CD14-positive monocyte (primary cell): Measurements from ENCODE around the gene MDN1. TPM values are rescaled to one million over a fixed set of nuclear protein-coding genes. Genes with fewer than 3 reads are reported as not detected.
A peak's percentile ranks its signal among the peaks of the same experiment; 100 is the strongest.

Experiments
- DNase-seq, 3 donors: peaks; one replicate each; pipeline ENCODE4 v3.0.0-alpha.2; 2011 to 2022
- H2AFZ ChIP-seq: 2 replicates; pipeline ENCODE4 v1.6.0; 2012; ENCODE audit warnings: mild to moderate bottlenecking, low read depth, low read length, inconsistent platforms; ENCODE audit not compliant: insufficient read depth, poor library complexity, severe bottlenecking
- H3K27ac ChIP-seq, 2 donors: 1 replicate in 1 of 2; 2 replicates in 1 of 2; pipeline ENCODE4 v1.5.1; 2012 to 2013; ENCODE audit warnings: low read length in 2 of 2, control low read depth in 1 of 2, inconsistent platforms in 1 of 2, low read depth in 1 of 2, mild to moderate bottlenecking in 1 of 2
- H3K27me3 ChIP-seq, 2 donors: one replicate each; pipeline versions ENCODE4 v1.6.0 to v1.6.1; 2011 to 2013; ENCODE audit warnings: low read length in 2 of 2; ENCODE audit not compliant: control insufficient read depth in 2 of 2, insufficient read depth in 2 of 2
- H3K36me3 ChIP-seq, 2 donors: replicated peaks in 1 of 2; 1 replicate in 1 of 2; 2 replicates in 1 of 2; pipeline versions ENCODE4 v1.5.1 to v1.6.1; 2012 to 2013; ENCODE audit warnings: low read length in 2 of 2, control low read depth in 1 of 2, inconsistent platforms in 1 of 2, mild to moderate bottlenecking in 1 of 2; ENCODE audit not compliant: insufficient read depth in 2 of 2, control insufficient read depth in 1 of 2
- H3K4me1 ChIP-seq, 2 donors: 1 replicate in 1 of 2; 2 replicates in 1 of 2; pipeline versions ENCODE4 v1.5.1 to v1.6.1; 2012 to 2013; ENCODE audit warnings: low read length in 2 of 2, control low read depth in 1 of 2, inconsistent platforms in 1 of 2, mild to moderate bottlenecking in 1 of 2, moderate library complexity in 1 of 2; ENCODE audit not compliant: insufficient read depth in 2 of 2, control insufficient read depth in 1 of 2
- H3K4me2 ChIP-seq: replicated peaks from 2 replicates; pipeline ENCODE3; 2012; ENCODE audit warnings: low read length, moderate library complexity, mild to moderate bottlenecking; ENCODE audit not compliant: poor library complexity, severe bottlenecking; ENCODE audit errors: extremely low read depth
- H3K4me3 ChIP-seq, 3 experiments: fragments of 200-600 bp in 1 of 3; sonication (generic) in 1 of 3; replicated peaks in 1 of 3; 1 replicate in 2 of 3; 2 replicates in 1 of 3; pipeline ENCODE4 v1.5.1; 2011 to 2013; ENCODE audit warnings: low read length in 3 of 3, mild to moderate bottlenecking in 3 of 3, control low read depth in 2 of 3, low read depth in 2 of 3, inconsistent platforms in 1 of 3, moderate library complexity in 1 of 3
- H3K79me2 ChIP-seq: 2 replicates; pipeline ENCODE4 v1.6.0; 2012; ENCODE audit warnings: mild to moderate bottlenecking, control low read depth, inconsistent platforms, low read length, moderate library complexity; ENCODE audit not compliant: insufficient read depth
- H3K9ac ChIP-seq: 2 replicates; pipeline ENCODE4 v1.6.0; 2017; ENCODE audit warnings: low read length, mild to moderate bottlenecking; ENCODE audit not compliant: insufficient read depth, poor library complexity, severe bottlenecking
- H3K9me3 ChIP-seq, 2 donors: replicated peaks in 1 of 2; 1 replicate in 1 of 2; 2 replicates in 1 of 2; pipeline versions ENCODE4 v1.5.1 to v1.6.1; 2012 to 2013; ENCODE audit warnings: low read length in 2 of 2, control low read depth in 1 of 2; ENCODE audit not compliant: control insufficient read depth in 1 of 2, insufficient read depth in 1 of 2
- H4K20me1 ChIP-seq: 2 replicates; pipeline ENCODE4 v1.6.0; 2012; ENCODE audit warnings: mild to moderate bottlenecking, low read length, control low read depth, moderate library complexity; ENCODE audit not compliant: insufficient read depth
- H3K27ac Mint-ChIP-seq, 7 donors: one replicate each; pipeline ENCODE4 v1.8.0; 2020; ENCODE audit warnings: mild to moderate bottlenecking in 7 of 7, mixed read lengths in 7 of 7, moderate library complexity in 6 of 7, inconsistent platforms in 2 of 7
- H3K27me3 Mint-ChIP-seq, 3 donors: one replicate each; pipeline ENCODE4 v1.8.0; 2021 to 2022; ENCODE audit warnings: low read depth in 3 of 3, mild to moderate bottlenecking in 3 of 3, mixed read lengths in 3 of 3, moderate library complexity in 3 of 3, inconsistent platforms in 1 of 3
- H3K36me3 Mint-ChIP-seq, 2 donors: one replicate each; pipeline ENCODE4 v1.8.0; 2020; ENCODE audit warnings: mixed read lengths in 2 of 2, inconsistent platforms in 1 of 2, mild to moderate bottlenecking in 1 of 2
- H3K4me1 Mint-ChIP-seq: one replicate; pipeline ENCODE4 v1.8.0; 2020; ENCODE audit warnings: mild to moderate bottlenecking, mixed read lengths
- H3K4me3 Mint-ChIP-seq, 2 donors: one replicate each; pipeline ENCODE4 v1.8.0; 2020; ENCODE audit warnings: mild to moderate bottlenecking in 2 of 2, mixed read lengths in 2 of 2, moderate library complexity in 1 of 2
- H3K9me3 Mint-ChIP-seq, 7 donors: one replicate each; pipeline ENCODE4 v1.8.0; 2020 to 2022; ENCODE audit warnings: mixed read lengths in 7 of 7, mild to moderate bottlenecking in 6 of 7, moderate library complexity in 6 of 7, inconsistent platforms in 2 of 7
- CTCF ChIP-seq: fragments of 200-600 bp; IDR thresholded peaks from one replicate; pipeline ENCODE4 v1.8.0; 2022; ENCODE audit warnings: antibody characterized with exemption, mild to moderate bottlenecking
- WGBS: methylation state at CpG from one replicate; pipeline ENCODE4 v1.1.5; 2013; ENCODE audit warnings: missing lambda C conversion rate; ENCODE audit not compliant: insufficient coverage; 5-methylcytosine and 5-hydroxymethylcytosine counted together
- intact Hi-C, 2 donors: fragments of 100-400 bp; cut with micrococcal nuclease; formaldehyde crosslinking; loops; one replicate each; pipeline versions ENCODE4 v1.15.0 to v1.15.1; 2023
- polyA plus RNA-seq, 3 donors: library from polyadenylated mRNA; depleted of rRNA in 1 of 3; unstranded in 2 of 3; stranded (reverse) in 1 of 3; fragments of 300-500 nt in 2 of 3; fragments of >200 nt in 1 of 3; fragmentation: Illumina TruSeq in 2 of 3; gene quantifications; 1 replicate in 2 of 3; 2 replicates in 1 of 3; pipeline ENCODE4 v1.2.3, GENCODE V29; 2012 to 2021

MDN1 gene
- polyA plus RNA-seq, 3 donors: 0.61 to 6.6 (median 1.8) TPM

GRCh38 chr6:89826029-89826528, 6.5 kb upstream of the MDN1 start:
- H3K36me3 Mint-ChIP-seq: no peaks in the 10 kb centered on the region
- Histone ChIP-seq H3K27ac (no peak overlapping the region), H3K4me2 (no peak overlapping the region), H2AFZ (no peak overlapping the region), H3K4me1 (peaks cover 13 to 18% of the 10 kb centered on the region in 2 donors), H3K79me2 (peaks cover 14% of the 10 kb centered on the region), H3K4me3 (no peak overlapping the region), H3K36me3 (no peaks in the 10 kb centered on the region), H3K9ac (no peak overlapping the region), H3K27me3 (no peaks in the 10 kb centered on the region), H3K9me3 (no peaks in the 10 kb centered on the region), H4K20me1 (peaks cover 6% of the 10 kb centered on the region)
- TF ChIP-seq CTCF: no peak
- no peaks in the 10 kb centered on the region for H3K9me3 Mint-ChIP-seq
- intact Hi-C loops: loop anchor here in 1 of 2 donors (10.0 kb wide), 1 partner anchor 861 kb away; the partner anchor contains the start of gene RNGTT
- no peak for DNase-seq
- 100% methylated on average over 1 of the region's 6 CpGs for WGBS
- H3K27ac Mint-ChIP-seq: no peak overlapping the region
- H3K4me3 Mint-ChIP-seq: no peak overlapping the region
- H3K27me3 Mint-ChIP-seq: no peaks in the 10 kb centered on the region
- H3K4me1 Mint-ChIP-seq: peaks cover 10% of the 10 kb centered on the region

- no peaks in the 10 kb centered on the region for H4K20me1 ChIP-seq
- no peak for TF ChIP-seq CTCF
- peak; percentile 4 to 32 (median 25) for DNase-seq
- Mint-ChIP-seq H3K4me1 (peaks cover 24% of the 10 kb centered on the region), H3K27ac (peak overlapping the region; percentile 86 to 96 (median 92)), H3K9me3 (no peaks in the 10 kb centered on the region), H3K27me3 (no peaks in the 10 kb centered on the region), H3K36me3 (no peaks in the 10 kb centered on the region), H3K4me3 (peak overlapping the region; percentile 98 to 99)
- H2AFZ ChIP-seq: peak overlapping the region; percentile 95
- H3K9ac ChIP-seq: peak overlapping the region; percentile 69
- H3K79me2 ChIP-seq: peaks cover 50% of the 10 kb centered on the region
- no peaks in the 10 kb centered on the region for H3K36me3 ChIP-seq
- intact Hi-C loops: no loop called here
- H3K27ac ChIP-seq: peak overlapping the region; percentile 78 to 81
- peak overlapping the region; percentile 97 for H3K4me2 ChIP-seq
- no peaks in the 10 kb centered on the region for H3K9me3 ChIP-seq
- peaks cover 17 to 27% of the 10 kb centered on the region in 2 donors for H3K4me1 ChIP-seq
- peak overlapping the region; percentile 67 to 97 (median 92) for H3K4me3 ChIP-seq
- WGBS: 1% methylated on average over 8 of the region's 14 CpGs
- H3K27me3 ChIP-seq: no peaks in the 10 kb centered on the region
These were observed 638 bp downstream of the MDN1 start for GRCh38 chr6:89818977-89819335.
